GM21723 (cell line): ENCODE measurements around the gene MUC4.

Experiments
- ATAC-seq: cut with Tn5 transposase; IDR thresholded peaks from one replicate; pipeline ENCODE4 v1.9.1; 2021; ENCODE audit warnings: mild to moderate bottlenecking, moderate library complexity; ENCODE audit not compliant: unreplicated experiment

The MUC4 gene

GRCh38 chr3:195704433-195704999, 107.2 kb downstream of the MUC4 start:
- ATAC-seq, result no peak

GRCh38 chr3:195703776-195704175, 108.0 kb downstream of the MUC4 start:
- ATAC-seq, result no peak

- no peak for ATAC-seq
Measured at GRCh38 chr3:195701042-195701915, 110.5 kb downstream of the MUC4 start.

GRCh38 chr3:195700319-195700718, 111.4 kb downstream of the MUC4 start:
- no peak for ATAC-seq

GRCh38 chr3:195699860-195700259, 111.9 kb downstream of the MUC4 start:
- ATAC-seq, result no peak

- ATAC-seq, result no peak
Measured at GRCh38 chr3:195699388-195699771, 112.3 kb downstream of the MUC4 start.

GRCh38 chr3:195698647-195699387, 112.9 kb downstream of the MUC4 start:
- ATAC-seq, result no peak

- ATAC-seq, result no peak
Measured at GRCh38 chr3:195698325-195698646, 113.4 kb downstream of the MUC4 start.

- no peak for ATAC-seq
Measured at GRCh38 chr3:195697582-195698324, 114.0 kb downstream of the MUC4 start.
